Tibial nerve (tissue), 3 donors: ENCODE measurements around the gene TAMM41.

Experiments used
- POLR2A ChIP-seq, 2 donors: fragments of 450-650 bp; IDR thresholded peaks; one replicate each; pipeline ENCODE4 v1.6.1; 2017; ENCODE audit warnings: antibody characterized with exemption in 2 of 2, mild to moderate bottlenecking in 2 of 2, moderate library complexity in 2 of 2
- TF ChIP-seq, protein P1 (sequence below), 5 experiments: fragments of 200-600 bp in 3 of 5; fragments of 450-650 bp in 2 of 5; sonication (generic) in 3 of 5; IDR thresholded peaks; one replicate each; pipeline ENCODE4 v1.5.1; 2016 to 2019; ENCODE audit warnings: antibody characterized with exemption in 5 of 5, mild to moderate bottlenecking in 3 of 5, moderate library complexity in 2 of 5

- TF ChIP-seq, protein P1, sequence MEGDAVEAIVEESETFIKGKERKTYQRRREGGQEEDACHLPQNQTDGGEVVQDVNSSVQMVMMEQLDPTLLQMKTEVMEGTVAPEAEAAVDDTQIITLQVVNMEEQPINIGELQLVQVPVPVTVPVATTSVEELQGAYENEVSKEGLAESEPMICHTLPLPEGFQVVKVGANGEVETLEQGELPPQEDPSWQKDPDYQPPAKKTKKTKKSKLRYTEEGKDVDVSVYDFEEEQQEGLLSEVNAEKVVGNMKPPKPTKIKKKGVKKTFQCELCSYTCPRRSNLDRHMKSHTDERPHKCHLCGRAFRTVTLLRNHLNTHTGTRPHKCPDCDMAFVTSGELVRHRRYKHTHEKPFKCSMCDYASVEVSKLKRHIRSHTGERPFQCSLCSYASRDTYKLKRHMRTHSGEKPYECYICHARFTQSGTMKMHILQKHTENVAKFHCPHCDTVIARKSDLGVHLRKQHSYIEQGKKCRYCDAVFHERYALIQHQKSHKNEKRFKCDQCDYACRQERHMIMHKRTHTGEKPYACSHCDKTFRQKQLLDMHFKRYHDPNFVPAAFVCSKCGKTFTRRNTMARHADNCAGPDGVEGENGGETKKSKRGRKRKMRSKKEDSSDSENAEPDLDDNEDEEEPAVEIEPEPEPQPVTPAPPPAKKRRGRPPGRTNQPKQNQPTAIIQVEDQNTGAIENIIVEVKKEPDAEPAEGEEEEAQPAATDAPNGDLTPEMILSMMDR (IDR thresholded peaks at IDR 0.05), result no peak
- TF ChIP-seq POLR2A (IDR thresholded peaks at IDR 0.05), result no peak
Measured at GRCh38 chr3:11778248-11778647, 68.4 kb downstream of the TAMM41 start.
